Lower leg skin (tissue), 4 donors: ENCODE data around the gene MRPL3. TPM values are rescaled to one million over a fixed set of nuclear protein-coding genes. Genes with fewer than 3 reads are reported as not detected.

Source experiments
- DNase-seq, 2 donors: peaks; one replicate each; pipeline ENCODE4 v3.0.0-alpha.2; 2019; ENCODE audit warnings: low spot score in 2 of 2
- H3K4me3 ChIP-seq: fragments of 200-600 bp; sonication (generic); 2 replicates; pipeline ENCODE4 v1.5.1; 2017; ENCODE audit warnings: mild to moderate bottlenecking, low read depth; ENCODE audit not compliant: poor library complexity, severe bottlenecking
- POLR2A ChIP-seq, 2 donors: fragments of 450-650 bp; IDR thresholded peaks; one replicate each; pipeline ENCODE4 v1.6.1; 2016 to 2017; ENCODE audit warnings: antibody characterized with exemption in 2 of 2, mild to moderate bottlenecking in 1 of 2, moderate library complexity in 1 of 2
- WGBS, 2 donors: methylation state at CpG; one replicate each; pipeline ENCODE4 v1.1.5; 2018; 5-methylcytosine and 5-hydroxymethylcytosine counted together
- intact Hi-C: fragments of 100-400 bp; cut with DNase I; formaldehyde crosslinking; loops from one replicate; pipeline ENCODE4 v1.15.0; 2023; ENCODE audit warnings: low total_unique reads
- total RNA-seq, 4 donors: library from RNA; depleted of rRNA; stranded (reverse); fragments of >200 nt; gene quantifications; one replicate each; pipeline ENCODE4 v1.1.0, GENCODE V29; 2016
- TF ChIP-seq, protein P1 (sequence below), 3 donors: fragments of 450-650 bp; IDR thresholded peaks; one replicate each; pipeline ENCODE4 v1.5.1; 2016; ENCODE audit warnings: antibody characterized with exemption in 3 of 3, mild to moderate bottlenecking in 3 of 3, moderate library complexity in 2 of 3

The MRPL3 gene
- total RNA-seq, 4 donors from 2014 or later = 37.8 to 60.0 (median 55.1) TPM

DNA sequence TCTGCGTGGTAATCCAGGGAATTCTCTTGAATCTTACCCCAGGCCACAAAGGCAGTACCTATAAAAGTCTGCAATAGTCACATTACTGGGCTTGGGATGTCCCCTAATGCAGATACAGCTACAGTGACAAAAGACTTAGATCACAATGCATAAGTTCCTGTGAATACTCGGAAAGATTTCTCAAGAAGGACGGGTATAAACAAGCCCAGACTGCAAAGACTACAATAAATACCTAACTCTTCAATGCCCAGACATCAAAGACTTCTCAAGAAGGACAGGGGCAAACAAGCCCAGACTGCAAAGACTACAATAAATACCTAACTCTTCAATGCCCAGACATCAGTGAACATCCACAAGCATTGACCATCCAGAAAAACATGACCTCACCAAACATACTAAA lies 70.3 kb downstream of the MRPL3 start:
- intact Hi-C loops = no loop called here
- TF ChIP-seq POLR2A (IDR thresholded peaks at IDR 0.05) = no peak
- TF ChIP-seq, protein P1, sequence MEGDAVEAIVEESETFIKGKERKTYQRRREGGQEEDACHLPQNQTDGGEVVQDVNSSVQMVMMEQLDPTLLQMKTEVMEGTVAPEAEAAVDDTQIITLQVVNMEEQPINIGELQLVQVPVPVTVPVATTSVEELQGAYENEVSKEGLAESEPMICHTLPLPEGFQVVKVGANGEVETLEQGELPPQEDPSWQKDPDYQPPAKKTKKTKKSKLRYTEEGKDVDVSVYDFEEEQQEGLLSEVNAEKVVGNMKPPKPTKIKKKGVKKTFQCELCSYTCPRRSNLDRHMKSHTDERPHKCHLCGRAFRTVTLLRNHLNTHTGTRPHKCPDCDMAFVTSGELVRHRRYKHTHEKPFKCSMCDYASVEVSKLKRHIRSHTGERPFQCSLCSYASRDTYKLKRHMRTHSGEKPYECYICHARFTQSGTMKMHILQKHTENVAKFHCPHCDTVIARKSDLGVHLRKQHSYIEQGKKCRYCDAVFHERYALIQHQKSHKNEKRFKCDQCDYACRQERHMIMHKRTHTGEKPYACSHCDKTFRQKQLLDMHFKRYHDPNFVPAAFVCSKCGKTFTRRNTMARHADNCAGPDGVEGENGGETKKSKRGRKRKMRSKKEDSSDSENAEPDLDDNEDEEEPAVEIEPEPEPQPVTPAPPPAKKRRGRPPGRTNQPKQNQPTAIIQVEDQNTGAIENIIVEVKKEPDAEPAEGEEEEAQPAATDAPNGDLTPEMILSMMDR (IDR thresholded peaks at IDR 0.05) = no peak
- no peak for DNase-seq
- 40 to 57% methylated on average over 3 of the region's 3 CpGs for WGBS, 2 donors
- no peak overlapping the region for H3K4me3 ChIP-seq

GRCh38 chr3:131431754-131432153 lies 71.0 kb downstream of the MRPL3 start:
- intact Hi-C loops = no loop called here
- no peak for DNase-seq
- 73 to 80% methylated on average over 5 of the region's 5 CpGs for WGBS, 2 donors
- no peak for TF ChIP-seq POLR2A (IDR thresholded peaks at IDR 0.05)
- TF ChIP-seq, protein P1 (IDR thresholded peaks at IDR 0.05) = no peak
- H3K4me3 ChIP-seq = no peak overlapping the region

DNA sequence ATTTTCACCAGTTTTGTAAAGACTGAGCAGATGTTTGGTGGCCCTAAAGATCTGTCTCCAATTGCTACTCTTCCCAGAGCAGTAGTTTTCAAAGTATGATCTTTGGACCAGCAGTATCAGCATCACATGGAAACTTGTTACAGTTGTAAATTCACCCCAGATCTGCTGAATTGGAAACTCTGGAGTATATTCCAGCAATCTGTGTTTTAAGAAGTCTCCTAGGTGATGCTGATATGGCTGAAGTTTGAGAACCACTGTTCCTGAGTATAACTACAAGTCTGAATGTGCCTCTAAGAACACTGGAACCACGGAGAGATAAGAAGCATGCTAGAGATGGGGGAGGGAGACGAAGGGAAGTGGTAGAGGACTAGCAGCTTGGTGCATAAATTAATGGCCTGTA lies 75.5 kb downstream of the MRPL3 start:
- intact Hi-C loops = no loop called here
- no peak overlapping the region for H3K4me3 ChIP-seq
- no peak for DNase-seq
- TF ChIP-seq POLR2A (IDR thresholded peaks at IDR 0.05) = no peak
- TF ChIP-seq, protein P1 (IDR thresholded peaks at IDR 0.05) = no peak
- 66 to 67% methylated on average over 2 of the region's 2 CpGs for WGBS, 2 donors

DNA sequence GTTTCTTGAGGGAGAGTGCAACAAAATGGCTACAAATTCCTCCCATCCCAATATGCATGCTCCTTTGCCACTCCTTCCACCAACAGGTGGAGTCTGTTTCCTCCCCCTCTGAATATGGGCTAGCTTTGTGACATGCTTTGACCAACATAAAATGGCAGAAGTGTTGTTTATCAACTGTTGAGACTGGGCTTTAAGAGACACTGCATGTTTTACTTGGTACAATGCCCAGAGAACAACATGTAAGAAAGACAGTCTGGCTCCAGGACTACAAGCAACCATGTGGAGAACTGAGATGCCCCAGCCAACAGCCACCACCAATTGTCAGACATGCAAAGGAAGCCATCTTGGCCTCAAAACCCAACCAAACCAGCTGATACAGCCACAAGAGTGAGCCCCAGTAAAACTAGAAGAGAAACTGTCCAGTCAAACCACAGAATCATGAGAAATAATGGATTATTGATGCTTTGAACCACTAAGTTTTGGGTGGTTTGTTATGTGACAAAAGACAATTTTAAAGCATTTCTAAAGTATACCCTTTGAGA lies 80.7 kb downstream of the MRPL3 start:
- intact Hi-C loops = no loop called here
- H3K4me3 ChIP-seq = no peak overlapping the region
- no peak for TF ChIP-seq POLR2A (IDR thresholded peaks at IDR 0.05)
- TF ChIP-seq, protein P1 (IDR thresholded peaks at IDR 0.05) = no peak
- DNase-seq = no peak

DNA sequence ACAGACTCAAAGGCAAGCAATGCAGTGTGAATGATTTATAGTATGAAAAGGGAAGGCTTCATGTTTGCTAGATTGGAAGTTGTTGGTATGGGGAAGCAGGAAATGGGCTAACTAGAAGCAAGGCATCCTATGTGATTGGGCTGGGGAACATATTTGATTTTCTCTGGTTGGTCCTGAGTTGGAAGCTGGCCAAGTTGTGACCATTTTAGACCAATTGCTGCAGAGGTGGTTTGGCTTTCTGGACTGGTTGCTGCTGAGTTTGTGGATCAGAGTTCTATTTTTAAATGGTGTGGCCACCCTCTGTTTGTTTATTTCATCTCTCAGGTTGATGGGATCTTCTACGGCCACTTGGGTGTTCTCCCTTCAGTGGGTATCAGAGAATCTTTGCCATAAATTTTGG lies 81.5 kb downstream of the MRPL3 start:
- H3K4me3 ChIP-seq = no peak overlapping the region
- no peak for DNase-seq
- intact Hi-C loops = no loop called here
- TF ChIP-seq, protein P1 (IDR thresholded peaks at IDR 0.05) = no peak
- no peak for TF ChIP-seq POLR2A (IDR thresholded peaks at IDR 0.05)
- 80 to 92% methylated on average over 1 of the region's 1 CpG for WGBS, 2 donors

DNA sequence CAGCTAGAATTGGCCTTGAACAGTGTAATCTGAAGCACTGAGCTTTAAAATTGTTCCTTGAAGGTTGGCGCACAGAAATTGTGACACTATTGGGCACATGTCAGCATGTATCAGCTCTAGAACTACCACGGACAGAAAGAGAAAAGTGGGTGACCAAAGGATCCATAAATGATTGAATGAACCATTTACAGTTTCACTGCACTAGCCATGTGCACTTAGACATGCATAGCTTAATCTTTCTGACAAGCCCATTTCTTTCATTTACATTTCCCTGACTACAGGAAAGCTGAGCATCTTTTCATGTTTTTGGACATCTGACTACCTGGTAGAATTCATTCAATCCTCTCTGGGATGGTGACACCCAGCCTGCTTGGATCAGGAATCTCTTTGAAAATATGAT lies 85.0 kb downstream of the MRPL3 start:
- WGBS, 2 donors = 87 to 89% methylated on average over 2 of the region's 2 CpGs
- DNase-seq = no peak
- no peak for TF ChIP-seq POLR2A (IDR thresholded peaks at IDR 0.05)
- TF ChIP-seq, protein P1 (IDR thresholded peaks at IDR 0.05) = no peak
- intact Hi-C loops = no loop called here
- no peak overlapping the region for H3K4me3 ChIP-seq
